Muscle of leg (tissue), 11 donors: Measurements from ENCODE around the gene SART3. TPM values are rescaled to one million over a fixed set of nuclear protein-coding genes. Genes with fewer than 3 reads are reported as not detected.

Experiments used
- DNase-seq: peaks from one replicate; pipeline ENCODE4 v3.0.0; 2013
- H3K27ac ChIP-seq: one replicate; pipeline ENCODE4 v1.5.1; 2013; ENCODE audit warnings: mild to moderate bottlenecking, low read length, control low read depth
- H3K27me3 ChIP-seq: one replicate; pipeline ENCODE4 v1.6.1; 2013; ENCODE audit warnings: low read length; ENCODE audit not compliant: control insufficient read depth, insufficient read depth
- H3K36me3 ChIP-seq: one replicate; pipeline ENCODE4 v1.6.1; 2013; ENCODE audit warnings: low read length; ENCODE audit not compliant: control insufficient read depth, insufficient read depth
- H3K4me1 ChIP-seq: one replicate; pipeline ENCODE4 v1.6.1; 2013; ENCODE audit warnings: low read length; ENCODE audit not compliant: control insufficient read depth, insufficient read depth
- H3K4me3 ChIP-seq: one replicate; pipeline ENCODE4 v1.5.1; 2013; ENCODE audit warnings: low read length, control low read depth
- H3K9me3 ChIP-seq: replicated peaks from 2 replicates; pipeline ENCODE4 v1.6.1; 2013; ENCODE audit warnings: low read depth, low read length; ENCODE audit not compliant: control insufficient read depth
- WGBS: methylation state at CpG from one replicate; pipeline ENCODE4 v1.1.5; 2013; ENCODE audit warnings: missing lambda C conversion rate; ENCODE audit not compliant: insufficient coverage; 5-methylcytosine and 5-hydroxymethylcytosine counted together
- polyA plus RNA-seq, 8 donors: library from polyadenylated mRNA; unstranded; fragments of 120-200 nt; gene quantifications; one replicate each; pipeline versions ENCODE4 v1.2.1 to v1.2.3, GENCODE V29; 2013; ENCODE audit warnings: inconsistent platforms in 1 of 8, low replicate concordance in 1 of 8; ENCODE audit not compliant: insufficient read length in 8 of 8, insufficient read depth in 1 of 8
- total RNA-seq: library from RNA; stranded (reverse); fragments of 120-200 nt; gene quantifications from one replicate; pipeline ENCODE4 v1.2.4, GENCODE V29; 2013

Gene SART3
- total and polyA plus RNA-seq, 9 donors: 30.8 to 41.4 (median 35.7) TPM

DNA sequence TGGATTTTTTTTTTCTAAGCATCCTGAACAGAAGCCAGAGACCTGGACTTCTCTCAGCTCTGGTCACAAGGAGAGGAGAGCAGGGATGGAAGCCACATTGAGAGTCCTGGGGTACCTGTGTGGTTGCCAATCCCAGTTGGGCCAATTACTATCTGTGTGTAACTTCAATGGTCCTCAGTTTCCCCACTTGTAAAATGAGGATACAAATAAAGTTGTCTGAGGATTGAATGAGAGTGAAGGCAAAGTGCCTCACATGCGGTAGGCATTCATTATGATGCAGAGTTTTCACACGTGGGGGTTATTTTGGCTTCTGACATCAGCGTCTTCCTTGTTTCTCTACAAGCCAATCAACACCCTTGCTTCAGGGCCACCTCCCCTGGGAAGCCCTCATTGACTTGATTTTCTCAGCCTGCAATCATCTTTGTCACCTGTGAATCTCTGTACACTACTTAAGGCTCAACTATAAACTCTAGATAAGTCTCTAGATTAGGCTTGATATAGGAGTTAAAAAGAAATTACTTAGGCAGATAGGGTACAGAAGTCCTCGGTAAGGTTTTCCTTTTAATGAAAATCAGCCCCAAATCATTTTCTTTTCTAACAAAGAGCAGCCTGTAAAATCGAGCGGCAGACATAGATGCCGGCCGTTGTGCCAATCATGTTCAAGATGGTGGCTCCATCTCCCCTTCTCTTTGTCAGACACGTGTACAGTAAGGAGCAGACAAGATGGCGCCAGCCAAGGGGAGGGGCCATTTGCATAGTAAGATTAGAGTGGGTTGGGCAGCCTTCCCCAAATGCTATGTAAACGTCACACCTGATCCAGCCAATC lies 83.7 kb downstream of the SART3 start:
- Histone ChIP-seq H3K27ac (no peak overlapping the region), H3K4me3 (no peak overlapping the region), H3K9me3 (no peaks in the 10 kb centered on the region)

DNA sequence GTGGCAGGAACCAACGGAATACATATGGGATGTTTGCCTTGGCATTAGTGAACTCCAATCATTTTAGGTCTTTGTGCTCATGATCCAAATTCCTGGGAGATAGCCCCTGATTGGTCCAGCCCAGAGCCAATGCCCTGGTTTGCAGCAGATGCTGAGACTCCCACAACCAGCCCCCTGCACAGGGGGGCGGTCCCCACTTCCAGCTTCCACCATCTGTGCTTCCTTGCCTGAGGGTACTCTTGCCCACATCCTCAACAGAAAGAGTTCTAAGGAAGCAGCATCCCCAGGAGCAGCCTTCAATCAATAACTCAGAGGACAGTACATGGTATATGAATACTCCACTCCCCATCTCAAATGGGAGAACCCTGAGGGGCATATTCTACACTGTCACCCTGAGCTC lies 85.6 kb downstream of the SART3 start:
- H3K27ac ChIP-seq: no peak overlapping the region
- WGBS: 50% methylated on average over 1 of the region's 2 CpGs
- no peak for DNase-seq
- no peak overlapping the region for H3K4me3 ChIP-seq
- H3K27me3 ChIP-seq: no peaks in the 10 kb centered on the region
- H3K36me3 ChIP-seq: no peaks in the 10 kb centered on the region
- no peaks in the 10 kb centered on the region for H3K9me3 ChIP-seq
- H3K4me1 ChIP-seq: no peaks in the 10 kb centered on the region

More for the DNA sequence above, 83.7 kb downstream of the SART3 start:
- no peaks in the 10 kb centered on the region for H3K27me3 ChIP-seq
- H3K36me3 ChIP-seq: no peaks in the 10 kb centered on the region
- no peak for DNase-seq
- H3K4me1 ChIP-seq: no peaks in the 10 kb centered on the region
- WGBS: 40% methylated on average over 2 of the region's 11 CpGs

DNA sequence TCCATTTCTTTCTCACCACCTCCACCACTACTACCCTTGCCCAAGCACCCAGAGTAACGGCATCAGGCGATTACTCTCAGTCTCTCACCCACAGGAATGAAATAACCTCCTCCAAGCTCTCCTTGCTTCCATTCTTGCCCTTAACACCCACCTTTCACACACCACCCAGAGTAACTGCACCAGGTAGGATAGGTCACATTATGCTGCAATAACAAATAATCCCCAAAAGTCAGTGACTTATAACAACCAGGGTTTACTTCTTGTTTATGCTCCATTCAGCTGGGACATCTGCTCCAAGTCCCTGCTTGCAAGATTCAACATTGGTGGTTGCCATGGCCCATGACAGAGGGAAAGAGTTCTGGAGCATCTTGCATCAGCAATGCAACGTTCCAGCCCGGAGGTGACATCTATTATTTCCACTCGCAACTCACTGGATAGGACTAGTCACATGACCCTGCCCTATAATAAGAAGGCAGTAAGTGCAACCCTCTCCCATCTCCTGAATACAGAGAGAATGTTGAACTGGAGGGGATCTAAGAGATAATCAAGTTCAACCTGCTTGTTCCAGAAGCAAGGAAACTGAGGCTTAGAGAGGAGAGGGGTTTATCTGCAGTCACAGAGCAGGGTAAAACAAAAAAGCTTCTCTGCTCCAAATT lies 87.4 kb downstream of the SART3 start:
- Histone ChIP-seq H3K27ac (no peak overlapping the region), H3K27me3 (no peaks in the 10 kb centered on the region), H3K36me3 (no peaks in the 10 kb centered on the region), H3K4me1 (no peaks in the 10 kb centered on the region), H3K4me3 (no peak overlapping the region), H3K9me3 (no peaks in the 10 kb centered on the region)
- 83% methylated on average over 2 of the region's 5 CpGs for WGBS
- no peak for DNase-seq

Other genes starting within 250 kb of the SART3 start
- gene CMKLR1, start 221.9 kb downstream of the SART3 start, total RNA-seq: 3.0 TPM
- gene CMKLR1, start 221.9 kb downstream of the SART3 start, polyA plus RNA-seq: 1 to 10 TPM; 2.9 to 6.2 (median 4.2) TPM
- gene FICD, start 45.9 kb downstream of the SART3 start, total RNA-seq: 2.5 TPM
- 1 to 10 TPM; 1.8 to 3.3 (median 2.5) TPM for gene FICD, start 45.9 kb downstream of the SART3 start, polyA plus RNA-seq
- 106 TPM for gene ISCU, start 1.4 kb upstream of the SART3 start, total RNA-seq
- 10 to 100 TPM; 77.4 to 90.4 (median 84.6) TPM for gene ISCU, start 1.4 kb upstream of the SART3 start, polyA plus RNA-seq
- 50.8 TPM for gene TMEM119, start 36.9 kb upstream of the SART3 start, total RNA-seq
- gene TMEM119, start 36.9 kb upstream of the SART3 start, polyA plus RNA-seq: 10 to 100 TPM; 25.2 to 68.7 (median 41.6) TPM
- gene SELPLG, start 72.7 kb upstream of the SART3 start, total RNA-seq: 2.8 TPM
- gene SELPLG, start 72.7 kb upstream of the SART3 start, polyA plus RNA-seq: 1 to 10 TPM; 3.6 to 5.5 (median 4.3) TPM
- 56.1 TPM for gene CORO1C, start 170.3 kb upstream of the SART3 start, total RNA-seq
- gene CORO1C, start 170.3 kb upstream of the SART3 start, polyA plus RNA-seq: 100 to 1,000 TPM in 1 of 8 donors, 10 to 100 TPM in 7; 64.6 to 100 (median 72.3) TPM